GM12801 (cell line): ENCODE data around the gene FOXJ3.

ENCODE experiments used
- CTCF ChIP-seq: IDR thresholded peaks from one replicate; pipeline ENCODE4 v1.5.1; 2011; ENCODE audit warnings: control low read depth; ENCODE audit not compliant: insufficient read length; ENCODE audit errors: extremely low read depth

Gene FOXJ3

GRCh38 chr1:42145764-42146625, 189.0 kb downstream of the FOXJ3 start:
- no peak for TF ChIP-seq CTCF

GRCh38 chr1:42145389-42145716, 189.7 kb downstream of the FOXJ3 start:
- no peak for TF ChIP-seq CTCF

GRCh38 chr1:42144711-42145388, 190.2 kb downstream of the FOXJ3 start:
- TF ChIP-seq CTCF: no peak

- TF ChIP-seq CTCF: no peak
Observed at GRCh38 chr1:42143896-42144710, 190.9 kb downstream of the FOXJ3 start.

- no peak for TF ChIP-seq CTCF
Observed at GRCh38 chr1:42142894-42143675, 191.9 kb downstream of the FOXJ3 start.

- no peak for TF ChIP-seq CTCF
Observed at GRCh38 chr1:42141978-42142377, 193.1 kb downstream of the FOXJ3 start.
